ENCODE results near the gene CCDC15.
"Not testable (repeated sequence)": the region's sequence is repeated elsewhere in the genome, so short reads cannot be mapped to it uniquely, and the experiment has no call there.

CCDC15 gene

GRCh38 chr11:125001849-125002248 is 47.8 kb downstream of the CCDC15 start:
- no peak overlapping the region for H3K27ac ChIP-seq (ENCODE audit: low read length)
- no CpG with 5 or more reads among the region's 2 CpGs for WGBS (ENCODE audit: insufficient coverage, insufficient read length)
- H3K27me3 ChIP-seq (ENCODE audit: control insufficient read depth, insufficient read depth, low read length) = no peaks in the 10 kb centered on the region
- no peaks in the 10 kb centered on the region for H3K4me1 ChIP-seq (ENCODE audit: control insufficient read depth, insufficient read depth, low read length)
- no peaks in the 10 kb centered on the region for H3K36me3 ChIP-seq (ENCODE audit: control insufficient read depth, insufficient read depth, low read length)
- DNase-seq (ENCODE audit: low read depth, low spot score) = no peak
- H3K9me3 ChIP-seq (ENCODE audit: control insufficient read depth, insufficient read depth, low read length) = no peaks in the 10 kb centered on the region
- H3K4me3 ChIP-seq (ENCODE audit: low read length) = no peak overlapping the region

GRCh38 chr11:125005491-125005890 is 51.5 kb downstream of the CCDC15 start:
- Histone ChIP-seq H3K27me3 (ENCODE audit: control insufficient read depth, insufficient read depth, low read length) (no peaks in the 10 kb centered on the region), H3K27ac (ENCODE audit: low read length) (no peak overlapping the region), H3K36me3 (ENCODE audit: control insufficient read depth, insufficient read depth, low read length) (no peaks in the 10 kb centered on the region), H3K9me3 (ENCODE audit: control insufficient read depth, insufficient read depth, low read length) (no peaks in the 10 kb centered on the region), H3K4me1 (ENCODE audit: control insufficient read depth, insufficient read depth, low read length) (no peaks in the 10 kb centered on the region), H3K4me3 (ENCODE audit: low read length) (no peak overlapping the region)
- no CpG with 5 or more reads among the region's 2 CpGs for WGBS (ENCODE audit: insufficient coverage, insufficient read length)
- DNase-seq (ENCODE audit: low read depth, low spot score) = no peak

- Histone ChIP-seq H3K4me3 (ENCODE audit: low read length) (no peak overlapping the region), H3K27me3 (ENCODE audit: control insufficient read depth, insufficient read depth, low read length) (no peaks in the 10 kb centered on the region), H3K4me1 (ENCODE audit: control insufficient read depth, insufficient read depth, low read length) (no peaks in the 10 kb centered on the region), H3K9me3 (ENCODE audit: control insufficient read depth, insufficient read depth, low read length) (no peaks in the 10 kb centered on the region), H3K27ac (ENCODE audit: low read length) (no peak overlapping the region), H3K36me3 (ENCODE audit: control insufficient read depth, insufficient read depth, low read length) (no peaks in the 10 kb centered on the region)
- no peak for DNase-seq (ENCODE audit: low read depth, low spot score)
Observed at GRCh38 chr11:125016413-125016812, 62.4 kb downstream of the CCDC15 start.

- Histone ChIP-seq H3K27ac (ENCODE audit: low read length) (no peak overlapping the region), H3K27me3 (ENCODE audit: control insufficient read depth, insufficient read depth, low read length) (no peaks in the 10 kb centered on the region), H3K9me3 (ENCODE audit: control insufficient read depth, insufficient read depth, low read length) (no peaks in the 10 kb centered on the region), H3K4me3 (ENCODE audit: low read length) (no peak overlapping the region), H3K36me3 (ENCODE audit: control insufficient read depth, insufficient read depth, low read length) (no peaks in the 10 kb centered on the region), H3K4me1 (ENCODE audit: control insufficient read depth, insufficient read depth, low read length) (no peaks in the 10 kb centered on the region)
- no CpG with 5 or more reads among the region's 2 CpGs for WGBS (ENCODE audit: insufficient coverage, insufficient read length)
- DNase-seq (ENCODE audit: low read depth, low spot score) = no peak
Observed at GRCh38 chr11:125020342-125020741, 66.3 kb downstream of the CCDC15 start.

- DNase-seq (ENCODE audit: low read depth, low spot score) = no peak
- H3K9me3 ChIP-seq (ENCODE audit: control insufficient read depth, insufficient read depth, low read length) = no peaks in the 10 kb centered on the region
- no peak overlapping the region for H3K27ac ChIP-seq (ENCODE audit: low read length)
Observed at GRCh38 chr11:125022551-125022950, 68.5 kb downstream of the CCDC15 start.

GRCh38 chr11:125025968-125026367 is 72.0 kb downstream of the CCDC15 start:
- Histone ChIP-seq H3K4me1 (ENCODE audit: control insufficient read depth, insufficient read depth, low read length) (no peaks in the 10 kb centered on the region), H3K36me3 (ENCODE audit: control insufficient read depth, insufficient read depth, low read length) (no peaks in the 10 kb centered on the region), H3K9me3 (ENCODE audit: control insufficient read depth, insufficient read depth, low read length) (no peaks in the 10 kb centered on the region), H3K27me3 (ENCODE audit: control insufficient read depth, insufficient read depth, low read length) (no peaks in the 10 kb centered on the region), H3K27ac (ENCODE audit: low read length) (no peak overlapping the region), H3K4me3 (ENCODE audit: low read length) (no peak overlapping the region)
- DNase-seq (ENCODE audit: low read depth, low spot score) = no peak
- no CpG with 5 or more reads among the region's 2 CpGs for WGBS (ENCODE audit: insufficient coverage, insufficient read length)

More at GRCh38 chr11:125022551-125022950, 68.5 kb downstream of the CCDC15 start:
- Histone ChIP-seq H3K27me3 (ENCODE audit: control insufficient read depth, insufficient read depth, low read length) (no peaks in the 10 kb centered on the region), H3K4me1 (ENCODE audit: control insufficient read depth, insufficient read depth, low read length) (no peaks in the 10 kb centered on the region), H3K36me3 (ENCODE audit: control insufficient read depth, insufficient read depth, low read length) (no peaks in the 10 kb centered on the region), H3K4me3 (ENCODE audit: low read length) (no peak overlapping the region)

GRCh38 chr11:125029431-125029830 is 75.4 kb downstream of the CCDC15 start:
- no CpG with 5 or more reads among the region's 1 CpG for WGBS (ENCODE audit: insufficient coverage, insufficient read length)
- H3K27ac ChIP-seq (ENCODE audit: low read length); DNase-seq (ENCODE audit: low read depth, low spot score); H3K27me3 ChIP-seq (ENCODE audit: control insufficient read depth, insufficient read depth, low read length); H3K4me1 ChIP-seq (ENCODE audit: control insufficient read depth, insufficient read depth, low read length); H3K36me3 ChIP-seq (ENCODE audit: control insufficient read depth, insufficient read depth, low read length); H3K4me3 ChIP-seq (ENCODE audit: low read length); H3K9me3 ChIP-seq (ENCODE audit: control insufficient read depth, insufficient read depth, low read length): not testable (repeated sequence)

- H3K9me3 ChIP-seq (ENCODE audit: control insufficient read depth, insufficient read depth, low read length) = no peaks in the 10 kb centered on the region
- no CpG with 5 or more reads among the region's 1 CpG for WGBS (ENCODE audit: insufficient coverage, insufficient read length)
- no peaks in the 10 kb centered on the region for H3K27me3 ChIP-seq (ENCODE audit: control insufficient read depth, insufficient read depth, low read length)
- H3K36me3 ChIP-seq (ENCODE audit: control insufficient read depth, insufficient read depth, low read length) = no peaks in the 10 kb centered on the region
- DNase-seq (ENCODE audit: low read depth, low spot score) = no peak
- no peaks in the 10 kb centered on the region for H3K4me1 ChIP-seq (ENCODE audit: control insufficient read depth, insufficient read depth, low read length)
- no peak overlapping the region for H3K27ac ChIP-seq (ENCODE audit: low read length)
- no peak overlapping the region for H3K4me3 ChIP-seq (ENCODE audit: low read length)
Observed at GRCh38 chr11:125036933-125037332, 82.9 kb downstream of the CCDC15 start.

GRCh38 chr11:125049164-125049792 is 95.3 kb downstream of the CCDC15 start:
- no peaks in the 10 kb centered on the region for H3K4me1 ChIP-seq (ENCODE audit: control insufficient read depth, insufficient read depth, low read length)
- no CpG with 5 or more reads among the region's 4 CpGs for WGBS (ENCODE audit: insufficient coverage, insufficient read length)
- H3K4me3 ChIP-seq (ENCODE audit: low read length) = no peak overlapping the region
- no peaks in the 10 kb centered on the region for H3K27me3 ChIP-seq (ENCODE audit: control insufficient read depth, insufficient read depth, low read length)
- no peaks in the 10 kb centered on the region for H3K9me3 ChIP-seq (ENCODE audit: control insufficient read depth, insufficient read depth, low read length)
- no peaks in the 10 kb centered on the region for H3K36me3 ChIP-seq (ENCODE audit: control insufficient read depth, insufficient read depth, low read length)
- DNase-seq (ENCODE audit: low read depth, low spot score) = no peak
- H3K27ac ChIP-seq (ENCODE audit: low read length) = no peak overlapping the region

GRCh38 chr11:125052047-125052446 is 98.0 kb downstream of the CCDC15 start:
- no peak for DNase-seq (ENCODE audit: low read depth, low spot score)
- Histone ChIP-seq H3K4me1 (ENCODE audit: control insufficient read depth, insufficient read depth, low read length) (no peaks in the 10 kb centered on the region), H3K4me3 (ENCODE audit: low read length) (no peak overlapping the region), H3K36me3 (ENCODE audit: control insufficient read depth, insufficient read depth, low read length) (no peaks in the 10 kb centered on the region), H3K27ac (ENCODE audit: low read length) (no peak overlapping the region), H3K27me3 (ENCODE audit: control insufficient read depth, insufficient read depth, low read length) (no peaks in the 10 kb centered on the region), H3K9me3 (ENCODE audit: control insufficient read depth, insufficient read depth, low read length) (no peaks in the 10 kb centered on the region)

- Histone ChIP-seq H3K4me3 (ENCODE audit: low read length) (no peak overlapping the region), H3K4me1 (ENCODE audit: control insufficient read depth, insufficient read depth, low read length) (no peaks in the 10 kb centered on the region), H3K9me3 (ENCODE audit: control insufficient read depth, insufficient read depth, low read length) (no peaks in the 10 kb centered on the region), H3K27me3 (ENCODE audit: control insufficient read depth, insufficient read depth, low read length) (no peaks in the 10 kb centered on the region), H3K36me3 (ENCODE audit: control insufficient read depth, insufficient read depth, low read length) (no peaks in the 10 kb centered on the region), H3K27ac (ENCODE audit: low read length) (no peak overlapping the region)
- WGBS (ENCODE audit: insufficient coverage, insufficient read length) = no CpG with 5 or more reads among the region's 1 CpG
- DNase-seq (ENCODE audit: low read depth, low spot score) = no peak
Observed at GRCh38 chr11:125053167-125053566, 99.2 kb downstream of the CCDC15 start.
